GM12872 (cell line): ENCODE data around the gene DNAI7.

Experiments used
- TF ChIP-seq, protein P1 (sequence below): IDR thresholded peaks from 3 replicates; pipeline ENCODE4 v1.5.1; 2011; ENCODE audit warnings: low read depth, mild to moderate bottlenecking, low read length, moderate library complexity; ENCODE audit not compliant: insufficient read depth

DNAI7 gene

DNA sequence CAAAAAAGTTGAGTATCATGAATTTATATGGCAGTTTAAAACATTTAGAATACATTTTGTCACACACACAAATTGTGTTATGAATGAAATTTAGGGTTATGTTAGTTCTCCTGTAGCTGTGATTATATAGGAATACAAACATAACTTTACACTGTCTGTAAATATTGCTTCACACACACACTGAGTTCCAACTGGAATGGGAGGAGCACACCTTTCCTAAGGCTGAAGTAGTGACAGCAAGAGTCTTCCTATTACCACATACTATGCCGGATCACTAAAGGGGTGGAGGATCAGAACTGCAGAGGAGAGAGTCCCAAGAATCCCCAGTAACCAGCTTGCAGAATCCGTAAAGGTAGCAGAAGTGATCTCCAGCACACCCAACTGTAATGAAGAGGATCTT lies 63.7 kb downstream of the DNAI7 start:
- TF ChIP-seq, protein P1, sequence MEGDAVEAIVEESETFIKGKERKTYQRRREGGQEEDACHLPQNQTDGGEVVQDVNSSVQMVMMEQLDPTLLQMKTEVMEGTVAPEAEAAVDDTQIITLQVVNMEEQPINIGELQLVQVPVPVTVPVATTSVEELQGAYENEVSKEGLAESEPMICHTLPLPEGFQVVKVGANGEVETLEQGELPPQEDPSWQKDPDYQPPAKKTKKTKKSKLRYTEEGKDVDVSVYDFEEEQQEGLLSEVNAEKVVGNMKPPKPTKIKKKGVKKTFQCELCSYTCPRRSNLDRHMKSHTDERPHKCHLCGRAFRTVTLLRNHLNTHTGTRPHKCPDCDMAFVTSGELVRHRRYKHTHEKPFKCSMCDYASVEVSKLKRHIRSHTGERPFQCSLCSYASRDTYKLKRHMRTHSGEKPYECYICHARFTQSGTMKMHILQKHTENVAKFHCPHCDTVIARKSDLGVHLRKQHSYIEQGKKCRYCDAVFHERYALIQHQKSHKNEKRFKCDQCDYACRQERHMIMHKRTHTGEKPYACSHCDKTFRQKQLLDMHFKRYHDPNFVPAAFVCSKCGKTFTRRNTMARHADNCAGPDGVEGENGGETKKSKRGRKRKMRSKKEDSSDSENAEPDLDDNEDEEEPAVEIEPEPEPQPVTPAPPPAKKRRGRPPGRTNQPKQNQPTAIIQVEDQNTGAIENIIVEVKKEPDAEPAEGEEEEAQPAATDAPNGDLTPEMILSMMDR = no peak

DNA sequence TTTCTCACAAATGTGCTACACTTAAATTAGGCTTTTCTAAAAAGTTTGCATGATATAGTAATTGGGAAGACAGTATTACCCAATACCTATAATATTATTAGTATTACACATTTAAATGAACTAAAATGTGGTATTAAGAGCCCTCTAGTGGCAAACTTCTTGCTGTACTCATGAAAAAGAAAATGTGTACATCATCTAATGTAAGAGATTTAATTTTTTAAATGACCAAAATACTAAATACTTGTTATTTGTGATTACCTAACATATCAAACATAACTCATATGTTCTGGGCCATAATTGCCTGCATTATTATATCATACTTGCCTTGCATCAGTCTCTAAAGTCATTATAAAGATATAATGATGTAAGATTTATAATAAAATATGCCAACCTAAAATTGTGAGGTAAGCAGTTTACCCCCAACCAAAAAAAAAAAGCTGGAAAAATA lies 64.2 kb downstream of the DNAI7 start:
- TF ChIP-seq, protein P1 = peak; percentile 34; the same call in 2 of the 3 replicates

DNA sequence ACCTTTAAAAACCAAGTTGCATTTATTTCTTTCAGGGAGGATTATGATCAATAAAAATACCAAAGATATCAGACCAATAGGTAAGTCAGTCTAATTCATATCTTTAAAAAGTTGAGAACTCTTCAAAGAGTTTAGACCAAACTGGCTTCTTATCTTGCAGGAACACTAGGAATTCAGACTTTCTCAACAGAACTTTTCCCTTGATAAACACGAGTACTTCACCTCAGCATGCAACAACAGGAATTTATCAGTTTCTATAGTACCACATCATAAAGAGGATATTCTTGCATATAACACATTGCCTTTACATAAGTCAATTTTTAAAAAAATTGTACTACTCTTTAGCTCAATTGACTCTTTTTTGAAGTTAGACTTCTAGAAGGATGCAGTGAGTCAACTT lies 68.2 kb downstream of the DNAI7 start:
- TF ChIP-seq, protein P1 = no peak

DNA sequence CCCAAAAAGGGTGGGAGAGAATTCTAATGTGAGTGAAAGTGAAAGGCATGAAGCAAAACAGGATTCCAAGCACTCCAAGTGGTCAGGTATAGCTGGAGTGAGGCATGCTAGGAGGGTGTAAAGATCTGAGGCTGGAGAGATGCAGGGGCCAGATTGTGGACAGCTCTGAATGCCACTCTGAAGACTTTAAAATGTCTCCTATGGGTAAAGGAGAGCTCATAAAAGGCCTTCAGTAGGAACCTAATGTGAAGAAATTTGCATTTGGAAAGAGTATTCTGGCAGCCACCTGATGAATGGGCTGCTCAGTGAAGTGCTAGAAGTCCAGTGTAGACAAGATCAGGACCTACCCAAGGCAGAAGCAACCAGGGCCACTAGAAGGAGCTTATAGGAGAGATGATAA lies 68.9 kb downstream of the DNAI7 start:
- TF ChIP-seq, protein P1 = no peak

DNA sequence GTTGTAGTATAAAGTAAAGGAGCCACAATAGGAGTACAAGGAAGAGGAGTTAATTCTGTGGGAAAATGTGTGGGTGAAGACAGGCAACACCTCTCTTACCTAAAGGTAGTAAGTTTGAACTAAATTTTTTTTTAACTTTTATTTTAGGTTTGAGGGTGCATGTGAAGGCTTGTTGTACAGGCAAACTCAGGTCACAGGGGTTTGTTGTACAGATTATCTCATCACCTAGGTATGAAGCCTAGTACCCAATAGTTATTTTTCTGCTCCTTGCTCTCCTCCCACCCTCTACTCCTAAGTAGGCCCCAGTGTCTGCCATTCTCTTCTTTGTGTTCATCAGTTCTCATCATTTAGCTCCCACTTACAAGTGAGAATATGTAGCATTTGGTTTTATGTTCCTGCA lies 70.5 kb downstream of the DNAI7 start:
- TF ChIP-seq, protein P1 = no peak

DNA sequence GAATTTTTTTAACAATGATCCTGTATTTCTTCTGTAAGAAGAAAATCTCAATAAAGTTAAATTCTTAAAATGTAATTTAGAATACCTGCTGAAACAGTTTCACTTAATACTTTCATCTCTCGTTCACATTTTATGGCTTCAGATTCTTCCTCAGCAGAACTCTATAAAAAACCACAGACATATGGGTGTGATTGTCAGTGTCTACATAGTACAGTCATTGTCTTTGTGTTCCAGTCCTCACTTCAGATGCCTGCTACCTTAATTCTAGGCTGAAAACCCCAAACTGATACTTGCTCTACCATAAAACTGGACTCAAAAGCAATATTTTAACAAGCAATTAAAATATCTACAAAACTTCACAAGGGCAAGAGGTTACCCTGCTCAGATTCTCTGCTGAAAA lies 71.8 kb downstream of the DNAI7 start:
- TF ChIP-seq, protein P1 = no peak

DNA sequence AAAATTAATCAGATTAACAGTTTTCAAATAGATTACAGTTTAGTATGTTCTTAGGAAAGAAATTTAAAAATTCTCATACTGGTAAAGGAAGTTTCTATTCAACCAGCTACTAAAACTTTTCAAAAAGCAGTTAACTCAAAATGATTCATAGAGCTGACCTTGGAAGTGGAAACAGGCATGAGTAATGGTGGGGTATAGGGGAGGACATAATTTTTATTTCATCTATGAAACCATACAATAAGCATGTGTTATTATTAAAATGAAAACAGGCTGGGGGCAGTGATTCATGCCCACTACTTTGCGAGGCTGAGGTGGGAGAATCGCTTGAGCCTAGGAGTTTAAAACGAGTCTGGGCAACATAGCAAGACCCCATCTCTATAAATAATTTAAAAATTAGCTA lies 73.0 kb downstream of the DNAI7 start:
- TF ChIP-seq, protein P1 = no peak

DNA sequence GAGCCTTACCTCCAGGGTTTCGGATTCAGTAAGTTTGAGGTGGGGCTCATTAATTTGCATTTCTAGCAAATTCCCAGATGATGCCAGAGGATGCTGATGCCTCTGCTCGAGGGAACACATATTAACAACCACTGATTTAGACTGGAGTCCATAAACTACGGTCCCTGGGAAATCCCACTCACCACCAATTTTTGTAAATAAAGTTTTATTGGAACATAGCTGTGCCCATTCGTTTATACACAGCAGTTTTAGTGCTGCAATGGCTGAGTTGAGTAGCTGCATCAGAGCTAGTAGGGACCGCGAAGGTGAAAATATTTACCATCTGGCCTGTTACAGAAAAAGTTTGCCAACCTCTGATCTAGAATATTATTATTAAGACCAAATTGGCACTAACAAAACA lies 73.8 kb downstream of the DNAI7 start:
- TF ChIP-seq, protein P1 = no peak
